Vagina (tissue), 2 donors: ENCODE data around the gene NME3. TPM values are rescaled to one million over a fixed set of nuclear protein-coding genes. Genes with fewer than 3 reads are reported as not detected.

Source experiments
- DNase-seq, 2 donors: peaks; one replicate each; pipeline ENCODE4 v3.0.0-alpha.2; 2017; ENCODE audit errors: extremely low spot score in 2 of 2
- H3K27ac ChIP-seq: fragments of 200-600 bp; sonication (generic); one replicate; pipeline ENCODE4 v1.5.1; 2019
- H3K27me3 ChIP-seq: fragments of 200-600 bp; sonication (generic); one replicate; pipeline ENCODE4 v1.5.1; 2019
- H3K36me3 ChIP-seq, 2 donors: fragments of 200-600 bp; sonication (generic); one replicate each; pipeline ENCODE4 v1.5.1; 2017 to 2019
- H3K4me1 ChIP-seq: fragments of 200-600 bp; sonication (generic); one replicate; pipeline ENCODE4 v1.5.1; 2019
- H3K4me3 ChIP-seq, 2 donors: fragments of 200-600 bp; sonication (generic); 1 replicate in 1 of 2; 2 replicates in 1 of 2; pipeline ENCODE4 v1.5.1; 2016 to 2019
- H3K9me3 ChIP-seq: fragments of 200-600 bp; sonication (generic); one replicate; pipeline ENCODE4 v1.5.1; 2019
- CTCF ChIP-seq, 3 experiments: fragments of 450-650 bp in 2 of 3; fragments of 200-600 bp in 1 of 3; sonication (generic) in 1 of 3; IDR thresholded peaks; one replicate each; pipeline ENCODE4 v1.5.1; 2017 to 2019; ENCODE audit warnings: antibody characterized with exemption in 3 of 3, mild to moderate bottlenecking in 2 of 3, moderate library complexity in 2 of 3
- POLR2A ChIP-seq, 2 donors: fragments of 450-650 bp; IDR thresholded peaks; one replicate each; pipeline ENCODE4 v1.6.1; 2017; ENCODE audit warnings: antibody characterized with exemption in 2 of 2, mild to moderate bottlenecking in 2 of 2, moderate library complexity in 2 of 2
- POLR2AphosphoS5 ChIP-seq, 2 donors: sonication (generic); formaldehyde crosslinking; IDR thresholded peaks; one replicate each; pipeline ENCODE4 v1.9.0; 2017; ENCODE audit warnings: antibody characterized with exemption in 2 of 2, mild to moderate bottlenecking in 2 of 2, low read depth in 1 of 2; ENCODE audit not compliant: insufficient read depth in 1 of 2
- intact Hi-C: fragments of 100-400 bp; cut with DNase I; formaldehyde crosslinking; loops from one replicate; pipeline ENCODE4 v1.15.1; 2023
- total RNA-seq: library from RNA; depleted of rRNA; stranded (reverse); fragments of >200 nt; gene quantifications from one replicate; pipeline ENCODE4 v1.2.3, GENCODE V29; 2016

NME3 gene
- total RNA-seq, 1 donor from 2014 or later: 96.0 TPM

GRCh38 chr16:1776672-1776955, 5.3 kb upstream of the NME3 start:
- no peak for DNase-seq
- Histone ChIP-seq H3K9me3 (no peaks in the 10 kb centered on the region), H3K4me3 (no peak overlapping the region), H3K27me3 (no peaks in the 10 kb centered on the region), H3K27ac (no peak overlapping the region), H3K4me1 (peaks cover 58% of the 10 kb centered on the region), H3K36me3 (peaks cover 0 to 38% of the 10 kb centered on the region in 2 donors)
- TF ChIP-seq POLR2A (IDR thresholded peaks at IDR 0.05) (no peak), CTCF (IDR thresholded peaks at IDR 0.05) (no peak), POLR2AphosphoS5 (IDR thresholded peaks at IDR 0.05; ENCODE audit: insufficient read depth in 1 of 2, low read depth in 1 of 2) (no peak)
- intact Hi-C loops: no loop called here

GRCh38 chr16:1775846-1776671, 4.7 kb upstream of the NME3 start:
- peaks cover 54% of the 10 kb centered on the region for H3K4me1 ChIP-seq
- H3K36me3 ChIP-seq: peaks cover 0 to 38% of the 10 kb centered on the region in 2 donors
- no peaks in the 10 kb centered on the region for H3K9me3 ChIP-seq

GRCh38 chr16:1775006-1775845, 3.9 kb upstream of the NME3 start:
- Histone ChIP-seq H3K4me3 (no peak overlapping the region), H3K4me1 (peaks cover 53% of the 10 kb centered on the region), H3K27ac (no peak overlapping the region), H3K36me3 (peaks cover 0 to 36% of the 10 kb centered on the region in 2 donors), H3K27me3 (no peaks in the 10 kb centered on the region), H3K9me3 (no peaks in the 10 kb centered on the region)
- TF ChIP-seq POLR2AphosphoS5 (IDR thresholded peaks at IDR 0.05; ENCODE audit: insufficient read depth in 1 of 2, low read depth in 1 of 2) (no peak), POLR2A (IDR thresholded peaks at IDR 0.05) (no peak), CTCF (IDR thresholded peaks at IDR 0.05) (no peak)
- intact Hi-C loops: no loop called here
- DNase-seq: no peak

More at GRCh38 chr16:1775846-1776671, 4.7 kb upstream of the NME3 start:
- H3K4me3 ChIP-seq: no peak overlapping the region
- no peaks in the 10 kb centered on the region for H3K27me3 ChIP-seq
- TF ChIP-seq POLR2AphosphoS5 (IDR thresholded peaks at IDR 0.05; ENCODE audit: insufficient read depth in 1 of 2, low read depth in 1 of 2): no peak
- no peak for TF ChIP-seq POLR2A (IDR thresholded peaks at IDR 0.05)
- no peak for TF ChIP-seq CTCF (IDR thresholded peaks at IDR 0.05)
- intact Hi-C loops: no loop called here
- DNase-seq: no peak
- H3K27ac ChIP-seq: no peak overlapping the region

GRCh38 chr16:1774448-1774780, 3.1 kb upstream of the NME3 start:
- DNase-seq: no peak
- no peaks in the 10 kb centered on the region for H3K9me3 ChIP-seq
- TF ChIP-seq POLR2AphosphoS5 (IDR thresholded peaks at IDR 0.05; ENCODE audit: insufficient read depth in 1 of 2, low read depth in 1 of 2) (no peak), POLR2A (IDR thresholded peaks at IDR 0.05) (no peak), CTCF (IDR thresholded peaks at IDR 0.05) (no peak)
- H3K36me3 ChIP-seq: peaks cover 0 to 30% of the 10 kb centered on the region in 2 donors
- peak overlapping the region; percentile 82 for H3K4me3 ChIP-seq
- intact Hi-C loops: loop anchor here (5.0 kb wide), 1 partner anchor 67 kb away; the partner anchor contains the start of gene MAPK8IP3
- no peaks in the 10 kb centered on the region for H3K27me3 ChIP-seq
- no peak overlapping the region for H3K27ac ChIP-seq
- peaks cover 51% of the 10 kb centered on the region for H3K4me1 ChIP-seq
